GM21367 (cell line): Measurements from ENCODE around the gene LYST.

ENCODE experiments used
- ATAC-seq: cut with Tn5 transposase; IDR thresholded peaks from one replicate; pipeline ENCODE4 v1.9.1; 2021; ENCODE audit not compliant: unreplicated experiment

The LYST gene

DNA sequence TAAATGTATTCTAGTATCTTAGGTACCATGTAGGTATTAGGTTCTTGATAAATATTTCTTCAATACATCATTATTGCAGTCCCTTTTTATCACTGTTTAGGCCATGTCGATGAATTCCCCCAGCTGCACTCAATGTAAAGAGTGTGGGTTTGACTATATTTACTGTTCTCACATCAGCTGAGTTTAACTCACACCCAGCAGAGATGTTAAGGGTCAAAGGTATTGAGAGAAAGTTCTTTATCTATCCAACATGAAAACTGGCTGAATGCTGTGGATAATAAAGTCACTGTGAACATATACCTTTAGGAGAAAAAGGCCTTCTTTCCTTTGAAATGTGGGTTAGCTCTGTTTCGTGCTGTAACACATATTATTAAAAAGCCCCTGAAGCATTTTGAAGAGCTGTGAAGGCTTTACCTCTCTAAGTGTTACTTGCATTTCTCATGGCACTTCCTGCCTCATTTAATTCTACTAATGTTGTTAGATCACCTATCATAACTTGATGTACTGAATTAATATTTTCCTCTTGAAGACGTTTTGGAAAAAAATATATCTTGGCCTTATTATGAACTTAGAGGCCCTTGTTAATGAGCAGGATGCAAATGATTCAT is 19.1 kb upstream of the LYST start:
- ATAC-seq, result no peak

DNA sequence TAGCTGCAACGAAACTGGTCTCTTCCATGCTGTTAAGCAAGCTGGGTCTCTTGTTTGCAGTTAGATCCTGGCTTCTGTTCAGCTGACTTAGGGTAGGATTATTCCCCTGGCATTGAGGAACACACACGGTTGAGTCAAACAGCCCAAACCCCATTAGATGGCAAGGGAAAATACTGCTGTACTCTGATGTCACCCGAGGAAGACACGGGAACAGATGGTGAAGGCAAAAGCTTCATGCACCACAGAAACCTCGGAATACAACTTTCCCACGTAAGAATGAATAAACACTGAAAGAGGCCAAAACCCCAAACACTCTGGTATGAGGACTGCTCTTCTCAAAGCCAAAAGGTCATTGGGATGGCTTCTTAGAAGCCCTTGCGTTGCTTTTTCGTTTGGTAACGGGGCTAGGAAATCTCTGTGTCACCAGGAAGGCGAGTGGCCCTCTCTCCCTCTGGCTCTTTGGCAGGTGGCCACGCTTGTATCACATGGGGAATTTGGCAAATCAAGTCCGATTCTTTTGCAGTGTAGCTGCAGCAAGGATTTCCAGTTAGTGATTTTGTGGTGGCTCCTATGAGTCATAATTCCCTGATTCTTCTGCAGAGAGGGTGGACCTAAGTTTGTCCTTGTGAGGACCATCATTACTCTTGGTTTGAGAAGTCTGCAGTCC is 16.7 kb upstream of the LYST start:
- no peak for ATAC-seq

DNA sequence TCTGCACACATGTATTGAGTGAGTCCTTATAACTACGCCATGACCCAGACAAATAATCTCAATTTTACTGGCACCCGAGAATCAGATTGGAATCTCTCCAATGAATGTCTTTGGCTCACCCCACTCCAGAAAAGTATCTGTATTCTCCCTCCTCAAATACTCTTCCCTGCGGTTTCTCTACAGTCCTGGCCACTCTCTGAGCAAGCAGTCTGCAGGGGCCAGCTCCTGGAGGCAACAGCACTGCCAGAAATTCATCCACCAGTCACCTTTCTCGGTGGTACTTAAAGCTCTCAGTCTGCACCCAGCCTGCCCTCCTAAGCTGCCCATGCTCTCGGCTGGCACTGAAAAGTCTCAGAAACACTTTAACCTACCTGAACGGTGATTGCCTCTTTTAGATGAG is 16.1 kb upstream of the LYST start:
- no peak for ATAC-seq

DNA sequence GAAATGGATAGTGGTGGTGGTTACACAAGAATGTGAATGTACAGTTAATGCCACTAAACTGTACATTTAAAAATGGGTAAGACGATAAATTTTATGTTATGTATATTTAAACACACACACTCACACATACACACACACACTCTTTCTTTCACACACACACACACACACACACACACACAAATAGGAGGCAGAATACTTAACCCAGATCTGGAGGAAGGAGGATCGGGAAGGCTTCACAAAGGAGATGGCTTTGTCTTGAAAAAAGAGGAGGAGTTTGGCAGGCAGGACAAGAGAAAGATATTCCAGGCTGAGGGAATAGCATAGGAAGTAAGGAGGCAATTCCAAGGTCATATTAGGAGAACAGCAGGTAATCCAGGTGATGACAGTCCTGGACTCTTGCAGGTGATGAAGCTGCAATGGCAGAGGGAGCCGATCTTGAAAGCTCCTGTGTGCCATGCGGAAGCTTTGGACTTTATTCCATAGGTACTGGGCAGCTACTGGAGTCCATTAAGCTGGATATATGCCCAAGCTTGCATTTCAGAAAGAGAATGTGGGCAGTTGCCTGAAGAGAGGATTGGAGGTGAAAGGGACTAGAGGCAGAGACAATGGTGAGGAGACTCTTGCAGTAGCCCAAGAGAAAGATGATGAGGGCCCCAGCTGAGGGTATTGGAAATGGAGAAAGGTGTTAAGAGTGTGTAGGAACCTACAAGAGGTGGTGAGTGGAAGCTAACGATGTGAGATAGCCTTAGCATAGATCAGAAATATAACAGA is 15.4 kb upstream of the LYST start:
- ATAC-seq, result no peak

DNA sequence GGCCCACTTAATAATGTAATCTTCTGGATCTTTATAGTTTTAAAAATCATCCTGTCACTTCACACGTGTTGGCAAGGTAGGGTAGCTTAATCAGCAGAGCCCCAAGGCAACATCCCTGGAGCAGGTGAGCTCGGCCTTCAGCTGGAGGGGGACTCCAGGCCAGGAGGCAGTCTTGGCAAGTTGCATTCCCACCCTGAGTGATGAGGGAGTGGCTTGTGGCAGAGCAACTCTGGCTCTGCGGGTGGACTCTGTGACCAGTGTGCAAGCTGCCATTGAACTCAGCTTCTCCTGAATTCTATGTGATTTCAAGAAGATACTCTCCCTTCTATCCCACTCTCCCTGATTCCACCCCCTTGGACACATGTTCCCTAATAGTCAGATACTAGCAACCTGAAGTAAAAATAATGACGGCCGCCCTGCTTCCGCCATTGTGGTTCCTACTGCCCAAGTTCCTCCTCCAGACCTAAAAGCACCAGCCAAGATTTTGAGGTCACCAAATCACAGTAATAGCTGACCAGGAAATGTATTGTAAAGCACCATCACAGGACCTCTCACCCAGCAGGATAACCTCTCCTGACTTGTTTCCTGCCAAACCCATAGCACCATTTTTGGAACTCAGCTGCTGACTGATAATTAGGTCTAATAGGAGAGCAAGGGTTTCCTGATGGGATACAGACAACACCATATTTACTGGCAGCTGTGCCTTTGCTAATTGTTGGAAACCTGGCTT is 11.5 kb upstream of the LYST start:
- no peak for ATAC-seq

DNA sequence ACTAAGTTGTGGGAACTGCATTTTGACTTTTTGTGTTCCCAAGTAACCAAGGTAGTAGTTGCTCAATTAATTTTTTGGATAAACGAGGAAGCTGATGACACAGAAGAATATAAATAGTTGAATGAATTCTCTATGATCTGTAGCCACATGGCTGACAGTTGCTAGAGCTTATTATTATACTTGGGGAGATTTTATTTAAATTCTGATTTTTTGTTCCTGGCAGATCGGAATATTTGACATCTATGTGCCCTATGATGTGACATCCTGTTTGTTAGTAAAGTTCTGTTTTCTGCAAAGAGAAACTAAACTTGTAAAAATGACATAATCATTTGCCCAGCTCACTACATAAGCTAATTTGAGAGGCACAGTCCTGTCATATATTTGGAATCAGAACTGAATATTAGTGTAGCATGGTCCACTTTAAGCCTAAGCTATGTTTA is 9.7 kb upstream of the LYST start:
- ATAC-seq, result no peak

DNA sequence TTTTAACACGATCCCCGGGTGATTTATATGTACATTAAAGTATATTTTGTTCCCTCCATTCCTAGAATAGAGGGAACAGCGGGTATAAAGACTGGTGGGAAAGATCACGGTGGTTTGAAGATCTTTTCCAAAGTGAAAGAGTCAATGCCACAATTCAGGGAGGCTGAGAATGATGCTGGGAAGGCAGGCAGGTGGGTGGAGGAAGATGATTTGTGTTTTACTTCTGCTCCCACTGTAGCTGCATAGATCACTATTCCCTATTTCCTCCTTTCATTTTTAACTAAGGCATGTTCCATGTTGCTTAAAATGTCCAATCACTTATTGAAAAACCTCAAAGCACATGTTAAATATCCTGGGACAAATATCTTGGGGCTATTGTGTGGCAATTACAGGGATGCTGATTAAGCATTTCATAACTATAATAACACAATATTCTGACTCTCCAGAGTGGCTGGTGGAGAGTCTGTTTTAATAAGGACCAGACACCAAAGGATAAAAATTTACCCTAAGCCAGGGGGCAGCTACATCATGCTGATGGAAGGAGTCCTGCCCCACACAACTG is 8.4 kb upstream of the LYST start:
- no peak for ATAC-seq

DNA sequence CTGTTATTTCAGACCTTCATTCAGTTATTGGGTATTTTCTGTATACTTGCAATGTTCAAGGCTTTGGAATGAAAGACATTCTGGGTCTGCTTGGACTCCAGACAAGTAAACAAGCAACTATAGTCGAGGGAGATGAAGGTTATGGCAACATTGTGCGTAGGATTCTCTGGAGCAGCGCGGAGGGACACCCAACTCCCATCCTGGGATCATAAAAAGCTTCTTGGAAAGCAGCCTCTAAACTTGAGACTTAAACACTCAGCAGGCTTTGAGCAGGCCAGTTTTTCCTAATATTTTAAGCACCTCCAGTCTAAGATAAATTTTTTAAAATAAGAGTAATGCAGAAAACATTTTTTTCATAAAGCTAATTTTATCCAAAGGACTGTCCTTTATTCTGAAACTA is 7.6 kb upstream of the LYST start:
- no peak for ATAC-seq

DNA sequence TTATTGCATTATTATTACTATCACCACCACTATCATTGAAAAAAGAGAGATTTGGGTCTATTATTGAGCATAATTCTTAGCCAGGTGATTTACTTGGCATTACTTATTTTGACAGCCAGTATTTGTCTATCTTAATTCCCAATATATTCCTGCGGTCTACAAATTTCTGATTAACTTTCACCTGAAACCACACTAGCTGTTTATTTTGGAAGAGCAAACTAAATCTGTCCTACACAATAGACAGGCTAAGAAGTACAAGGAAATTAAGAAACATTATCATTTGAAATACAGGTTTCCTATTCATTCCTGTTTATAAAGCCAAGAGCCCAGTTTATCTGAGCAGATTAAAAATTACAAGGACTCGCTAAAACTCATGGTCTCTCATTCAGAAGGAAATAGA is 6.9 kb upstream of the LYST start:
- no peak for ATAC-seq

DNA sequence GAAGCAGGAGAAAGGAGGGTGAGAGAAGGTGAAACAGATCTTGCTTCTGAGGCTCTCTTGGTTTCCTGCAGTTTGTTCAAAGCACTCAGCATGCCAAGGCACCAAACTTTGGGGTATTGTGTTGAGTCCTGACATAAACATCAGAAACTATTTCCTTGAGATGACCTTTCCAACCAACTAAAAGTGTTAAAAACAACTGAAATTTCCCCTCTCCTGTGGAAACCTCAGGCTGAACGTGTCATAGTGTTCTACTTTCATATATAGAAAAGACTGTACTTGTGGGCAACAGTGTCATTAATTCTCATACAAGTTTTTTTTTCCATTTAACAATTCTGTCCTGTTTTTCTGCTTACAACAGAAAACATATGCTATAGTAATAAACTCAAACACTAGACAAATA is 6.3 kb upstream of the LYST start:
- no peak for ATAC-seq

DNA sequence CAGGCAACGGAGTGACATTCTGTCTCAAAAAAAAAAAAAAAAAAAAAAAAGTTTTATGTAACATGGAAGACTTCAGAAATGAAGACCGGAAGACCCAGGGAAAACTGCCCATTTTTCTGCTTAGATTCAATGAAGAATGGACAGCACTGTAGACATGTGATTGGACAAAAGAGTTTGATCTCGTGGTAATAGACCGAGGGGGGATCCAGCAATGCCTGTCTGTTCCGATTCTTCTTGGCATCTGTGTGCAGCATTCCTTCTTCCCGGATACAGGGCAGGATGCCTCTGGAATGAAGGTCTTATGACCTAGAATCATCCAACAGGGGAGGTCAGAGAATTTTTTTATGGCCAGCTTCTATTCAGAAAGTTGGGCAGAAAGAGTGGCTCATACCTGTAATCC is 5.6 kb upstream of the LYST start:
- no peak for ATAC-seq

DNA sequence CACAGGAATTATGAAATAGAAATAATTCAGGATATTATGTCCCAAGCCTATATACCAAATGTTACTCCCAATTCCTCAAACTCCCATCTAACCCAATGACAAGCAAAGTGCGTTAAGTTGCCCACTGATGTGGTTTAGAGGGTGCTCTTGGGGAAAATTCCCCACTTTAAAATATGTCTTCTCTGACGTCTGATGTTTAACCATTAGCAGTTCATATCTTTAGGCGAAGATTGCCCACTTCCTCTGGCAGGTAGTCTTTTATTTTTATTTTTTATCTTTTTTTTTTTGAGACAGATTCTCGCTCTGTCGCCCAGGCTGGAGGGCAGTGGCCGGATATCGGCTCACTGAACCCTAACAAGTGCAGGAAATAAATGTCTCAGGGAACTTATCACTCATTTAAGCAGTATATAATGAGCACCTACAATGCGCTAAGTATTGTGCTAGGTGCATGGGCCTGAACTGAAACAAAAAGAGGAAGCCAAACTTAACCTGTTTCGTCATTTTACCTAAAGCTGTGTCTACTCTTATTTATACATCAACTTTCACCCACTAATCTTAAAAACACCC is 1.3 kb upstream of the LYST start:
- ATAC-seq, result peak; percentile 29

DNA sequence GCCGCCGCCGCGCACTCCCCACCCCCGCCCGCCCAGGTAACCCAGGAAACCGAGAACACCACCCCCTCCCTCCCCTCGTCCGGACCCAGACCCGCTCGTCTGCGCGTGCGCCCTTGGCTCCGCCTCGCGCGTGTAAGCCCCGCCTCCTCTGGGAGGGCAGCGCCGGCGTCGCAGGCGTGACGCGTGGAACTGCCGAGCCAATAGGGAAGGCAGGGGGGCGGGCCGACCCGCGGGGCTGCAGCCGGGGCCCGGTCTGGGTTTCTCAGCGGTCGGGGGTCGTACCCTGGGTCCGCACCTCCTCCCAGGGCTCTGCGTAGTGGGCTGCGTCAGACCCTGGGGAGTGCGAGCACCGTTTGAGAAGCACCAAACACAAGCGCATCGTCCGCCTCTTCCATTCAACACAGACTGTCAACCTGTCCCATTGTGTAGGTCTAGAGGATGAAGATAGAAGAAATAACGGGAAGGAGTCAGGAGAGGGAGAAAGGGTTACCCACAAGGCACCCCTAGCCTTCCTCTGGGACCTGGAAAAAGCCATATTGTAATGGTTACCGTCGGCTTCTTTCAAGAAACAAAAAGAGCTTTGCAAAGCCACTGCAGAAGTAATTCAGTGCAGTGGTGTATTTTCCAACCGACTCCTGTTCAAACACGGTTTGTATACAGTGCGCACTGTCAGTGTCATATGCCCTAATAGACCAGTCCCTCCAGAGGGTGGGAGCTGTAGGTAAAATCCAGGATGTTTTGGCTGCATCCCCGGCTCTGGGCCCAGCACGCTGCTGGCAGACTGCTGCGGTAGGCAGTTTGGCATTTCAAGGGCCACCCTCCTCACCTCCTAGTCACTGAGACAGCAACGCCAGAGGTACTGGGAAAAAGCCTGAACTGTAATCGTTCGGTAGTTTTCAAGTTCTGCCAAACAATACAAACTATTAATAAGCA is 473 bp upstream of the LYST start:
- ATAC-seq, result peak; percentile 54

DNA sequence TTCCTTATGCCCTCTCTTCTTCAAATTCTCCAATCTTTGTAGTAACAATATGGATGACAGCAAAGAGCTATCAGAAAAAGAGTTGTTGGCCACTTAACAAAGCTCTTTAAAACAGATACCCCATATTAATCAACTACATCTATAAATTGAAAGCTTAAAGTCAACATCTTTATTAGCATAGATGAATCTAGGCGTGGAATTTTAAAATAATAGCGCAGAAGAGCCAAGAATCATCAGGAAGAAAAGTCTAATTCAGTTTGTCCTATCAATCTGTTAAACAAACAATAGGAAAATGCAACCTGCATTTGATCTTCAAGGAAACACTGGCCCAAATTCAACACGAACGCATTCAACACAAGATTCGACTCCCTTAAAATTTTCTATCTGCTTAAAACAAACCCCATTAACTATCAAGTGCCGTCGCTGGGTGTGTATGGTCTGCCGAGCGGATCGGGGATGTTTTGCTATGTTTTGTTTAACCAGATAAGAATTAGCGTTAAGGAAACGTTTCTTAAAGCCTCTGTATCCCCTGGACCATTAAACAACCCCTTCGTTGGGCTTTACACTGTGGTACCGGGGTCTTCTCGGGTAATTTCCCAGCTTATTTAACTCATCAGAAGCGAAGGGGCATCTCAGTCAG is 1.0 kb downstream of the LYST start:
- no peak for ATAC-seq

DNA sequence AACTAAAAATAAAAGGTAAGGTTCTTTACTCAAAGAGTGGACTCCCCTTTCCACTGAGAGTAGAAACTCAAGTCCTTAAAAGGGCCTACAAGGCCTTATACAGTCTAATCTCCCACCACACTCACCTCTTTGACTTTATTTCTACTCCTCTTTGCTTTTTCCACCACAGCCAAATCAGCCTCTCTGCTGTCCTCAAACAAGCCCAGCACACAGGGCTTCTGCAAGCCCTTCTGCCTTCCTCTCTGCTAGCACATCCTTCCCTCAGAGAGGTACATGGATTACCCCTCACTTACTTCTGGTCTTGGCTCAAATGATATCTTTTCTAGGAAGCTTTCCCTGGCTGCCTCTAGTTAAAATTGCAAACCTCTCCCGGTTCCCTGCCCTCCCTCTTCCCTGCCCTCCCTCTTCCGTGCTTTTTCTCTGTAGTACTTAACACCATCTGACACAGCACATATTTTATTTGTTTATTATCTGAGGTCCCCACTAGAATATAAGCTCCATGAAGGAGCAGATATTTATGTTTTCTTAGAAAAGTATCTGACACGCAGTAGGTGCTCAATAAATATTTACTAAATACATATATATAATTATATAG is 1.7 kb downstream of the LYST start:
- no peak for ATAC-seq

DNA sequence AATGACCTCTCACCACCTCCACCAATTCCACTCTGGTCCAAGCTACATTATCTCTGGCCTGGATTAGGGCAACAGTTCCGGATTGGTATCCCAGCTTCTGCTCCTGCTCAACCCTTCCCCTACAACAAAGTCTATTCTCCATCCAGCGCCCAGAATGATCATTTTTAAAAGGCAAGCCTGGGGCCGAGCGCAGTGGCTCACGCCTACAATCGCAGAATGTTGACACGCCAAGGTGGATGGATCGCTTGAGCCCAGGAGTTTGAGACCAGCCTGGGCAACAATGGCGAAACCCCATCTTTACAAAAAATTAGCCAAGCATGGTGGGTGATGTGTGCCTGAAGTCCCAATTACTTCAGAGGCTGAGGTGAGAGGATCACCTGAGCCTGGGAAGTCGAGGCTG is 2.2 kb downstream of the LYST start:
- no peak for ATAC-seq

DNA sequence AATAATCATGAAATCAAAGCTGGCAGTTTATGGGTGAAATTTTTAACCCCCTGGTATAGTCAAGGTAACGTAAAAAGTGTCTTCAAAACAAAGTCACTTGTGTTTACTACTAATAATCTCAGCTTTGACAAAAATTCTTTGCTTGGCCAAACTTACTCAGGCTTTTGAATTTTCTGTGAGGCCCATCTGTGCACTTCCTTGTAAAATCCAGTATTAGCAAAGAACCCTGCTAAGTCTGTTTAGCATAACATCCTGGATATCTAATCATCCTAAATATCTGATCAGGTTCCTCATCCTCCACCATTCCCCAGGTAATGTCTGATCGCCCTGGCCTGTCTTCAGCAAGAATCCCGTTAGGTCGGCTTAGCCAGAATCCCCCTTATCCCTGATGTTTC is 3.0 kb downstream of the LYST start:
- ATAC-seq, result no peak

DNA sequence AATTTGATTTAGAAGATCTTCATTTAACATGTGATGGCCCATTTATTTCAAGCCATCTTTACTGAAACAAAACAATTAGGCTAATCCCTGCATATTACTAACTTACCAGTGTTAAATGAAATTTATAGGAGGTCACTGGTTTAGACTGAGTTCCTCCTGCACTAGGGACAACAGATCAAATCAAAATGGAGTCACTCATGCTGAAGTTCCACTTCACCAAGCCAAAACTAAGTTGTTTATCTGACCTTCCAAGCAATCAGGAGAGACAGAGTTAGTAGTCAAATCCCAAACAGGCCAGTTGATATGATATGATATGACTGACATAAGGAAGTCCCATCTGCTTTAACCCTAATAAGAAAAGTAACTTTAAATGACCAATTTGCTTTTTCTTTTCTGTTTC is 4.8 kb downstream of the LYST start:
- ATAC-seq, result no peak

DNA sequence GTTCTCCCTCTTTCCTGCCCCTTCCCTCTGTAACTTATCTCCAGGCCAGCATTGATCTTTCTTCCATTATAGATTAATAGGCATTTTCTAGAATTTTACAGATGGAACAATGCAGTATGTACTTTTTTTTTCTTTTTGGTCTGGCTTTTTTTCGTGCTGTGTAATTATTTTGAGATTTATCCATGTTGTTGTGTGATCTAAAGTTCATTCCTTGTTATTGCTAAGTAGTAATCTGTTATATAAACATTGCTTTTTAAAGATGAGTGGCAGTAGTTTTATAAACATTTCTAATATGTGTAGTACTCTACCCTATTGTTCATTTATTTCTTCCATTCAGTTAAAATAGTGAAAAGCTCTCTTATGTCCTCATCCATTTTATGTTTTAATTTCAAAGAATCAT is 5.9 kb downstream of the LYST start:
- no peak for ATAC-seq
